Endothelial cell of umbilical vein (primary cell): ENCODE results near the gene KLHL30. TPM values are rescaled to one million over a fixed set of nuclear protein-coding genes. Genes with fewer than 3 reads are reported as not detected.

ENCODE experiments used
- BruUV-seq: library from RNA; stranded (reverse); fragments of 400-500 nt; replicated peaks from 2 replicates; lab custom pipeline; 2021; lab: Mats Ljungman, UMichigan
- CTCF ChIA-PET: fragments of 300-600, 350-600 bp; sonication (Branson Sonifier 250); formaldehyde crosslinking; loops from one replicate; lab custom pipeline; 2021; ENCODE audit warnings: antibody characterized with exemption, inconsistent platforms; lab: Charles Lee
- POLR2A ChIA-PET: fragments of 300-600, 350-600 bp; sonication (Branson Sonifier 250); formaldehyde crosslinking; loops from one replicate; lab custom pipeline; 2021; ENCODE audit warnings: antibody characterized with exemption, inconsistent platforms; lab: Charles Lee
- DNase-seq: peaks from one replicate; pipeline ENCODE4 v3.0.0-alpha.2; 2011; ENCODE audit warnings: low read depth, low spot score
- FAIRE-seq: peaks from 2 replicates; lab custom pipeline; 2011; peaks lifted over from hg19 to GRCh38; lab: Jason Lieb, UNC
- H2AFZ ChIP-seq: 2 replicates; pipeline ENCODE4 v1.6.0; 2012; ENCODE audit warnings: low read depth, low read length, control low read depth, inconsistent platforms
- H3K27ac ChIP-seq: 2 replicates; pipeline ENCODE4 v1.5.1; 2011; ENCODE audit warnings: low read depth, mild to moderate bottlenecking, control low read depth, low read length, moderate library complexity; ENCODE audit not compliant: insufficient read depth
- H3K27me3 ChIP-seq, 2 experiments: 2 replicates each; pipeline versions ENCODE4 v1.6.0 to v1.6.1; 2011; ENCODE audit warnings: low read length in 2 of 2, mixed read lengths in 1 of 2; ENCODE audit not compliant: control insufficient read depth in 2 of 2, insufficient read depth in 2 of 2
- H3K36me3 ChIP-seq, 2 experiments: 2 replicates in 1 of 2; 3 replicates in 1 of 2; pipeline ENCODE4 v1.5.1; 2011; ENCODE audit warnings: low read length in 2 of 2, mild to moderate bottlenecking in 1 of 2, moderate library complexity in 1 of 2; ENCODE audit not compliant: control insufficient read depth in 2 of 2, insufficient read depth in 2 of 2; ENCODE audit errors: extremely low read depth in 1 of 2
- H3K4me1 ChIP-seq: 3 replicates; pipeline ENCODE4 v1.5.1; 2011; ENCODE audit warnings: mild to moderate bottlenecking, low read length; ENCODE audit not compliant: control insufficient read depth, insufficient read depth; ENCODE audit errors: extremely low read depth
- H3K4me2 ChIP-seq: 2 replicates; pipeline ENCODE4 v1.6.1; 2011; ENCODE audit warnings: low read length, control low read depth, mixed read lengths; ENCODE audit not compliant: insufficient read depth
- H3K4me3 ChIP-seq, 3 experiments: fragments of 200-600 bp in 1 of 3; sonication (generic), shearing (Covaris generic) in 1 of 3; replicated peaks in 1 of 3; 2 replicates each; pipeline ENCODE4 v1.5.1; 2011 to 2016; ENCODE audit warnings: control low read depth in 3 of 3, low read length in 3 of 3, mild to moderate bottlenecking in 2 of 3, inconsistent platforms in 1 of 3, low read depth in 1 of 3, moderate library complexity in 1 of 3; ENCODE audit not compliant: insufficient read depth in 1 of 3
- H3K79me2 ChIP-seq: 2 replicates; pipeline ENCODE4 v1.6.0; 2012; ENCODE audit warnings: low read length, inconsistent platforms; ENCODE audit not compliant: control insufficient read depth, insufficient read depth
- H3K9ac ChIP-seq: replicated peaks from 2 replicates; pipeline ENCODE3; 2011; ENCODE audit warnings: low read length, control low read depth; ENCODE audit not compliant: insufficient read depth; ENCODE audit errors: extremely low read depth
- H3K9me1 ChIP-seq: replicated peaks from 3 replicates; pipeline ENCODE4 v1.6.0; 2011; ENCODE audit warnings: mild to moderate bottlenecking, low read length; ENCODE audit not compliant: control insufficient read depth, insufficient read depth; ENCODE audit errors: extremely low read depth
- H3K9me3 ChIP-seq: replicated peaks from 2 replicates; pipeline ENCODE4 v1.5.1; 2012; ENCODE audit warnings: low read length, inconsistent platforms; ENCODE audit not compliant: control insufficient read depth, insufficient read depth
- H4K20me1 ChIP-seq: replicated peaks from 2 replicates; pipeline ENCODE3; 2011; ENCODE audit warnings: mild to moderate bottlenecking, low read length; ENCODE audit not compliant: control insufficient read depth, insufficient read depth; ENCODE audit errors: extremely low read depth
- CTCF ChIP-seq, 2 donors: IDR thresholded peaks; 1 replicate in 1 of 2; 2 replicates in 1 of 2; pipeline ENCODE4 v1.5.1; 2011; ENCODE audit warnings: low read length in 2 of 2, mild to moderate bottlenecking in 2 of 2, moderate library complexity in 2 of 2, control low read depth in 1 of 2, inconsistent platforms in 1 of 2, low read depth in 1 of 2; ENCODE audit not compliant: insufficient read depth in 1 of 2; ENCODE audit errors: extremely low read depth in 1 of 2
- EZH2 ChIP-seq: IDR thresholded peaks from 2 replicates; pipeline ENCODE4 v1.6.1; 2012; ENCODE audit warnings: borderline replicate concordance, low read depth, mild to moderate bottlenecking, moderate library complexity, low read length, inconsistent platforms; ENCODE audit not compliant: severe bottlenecking
- FOS ChIP-seq: IDR thresholded peaks from 2 replicates; pipeline ENCODE4 v1.6.1; 2011; ENCODE audit warnings: mild to moderate bottlenecking, low read length, moderate library complexity, borderline replicate concordance; ENCODE audit not compliant: insufficient read depth
- GATA2 ChIP-seq: IDR thresholded peaks from 2 replicates; pipeline ENCODE4 v1.7.0; 2011; ENCODE audit warnings: low read depth, mild to moderate bottlenecking, moderate library complexity, mixed read lengths, low read length; ENCODE audit not compliant: insufficient read length, insufficient read depth
- JUN ChIP-seq: IDR thresholded peaks from 2 replicates; pipeline ENCODE4 v1.6.1; 2011; ENCODE audit warnings: borderline replicate concordance, low read depth; ENCODE audit not compliant: insufficient read length, insufficient read depth
- MAX ChIP-seq: IDR thresholded peaks from 2 replicates; pipeline ENCODE4 v1.6.1; 2011; ENCODE audit not compliant: insufficient read depth, insufficient read length
- MYC ChIP-seq: IDR thresholded peaks from one replicate; pipeline ENCODE4 v1.6.1; 2011; ENCODE audit warnings: mild to moderate bottlenecking, low read depth, low read length
- POLR2A ChIP-seq: IDR thresholded peaks from 2 replicates; pipeline ENCODE4 v1.6.1; 2012; ENCODE audit warnings: low read depth, mild to moderate bottlenecking, control low read depth, low read length
- POLR2AphosphoS5 ChIP-seq: IDR thresholded peaks from 2 replicates; pipeline ENCODE4 v1.6.1; 2012; ENCODE audit warnings: low read depth, mild to moderate bottlenecking, control low read depth, low read length, moderate library complexity; ENCODE audit not compliant: insufficient read depth
- dilution Hi-C: fragments of 300-500 bp; cut with MboI; formaldehyde crosslinking; loops from one replicate; pipeline ENCODE4 v1.15.0; 2019; ENCODE audit warnings: low sequenced_read_pairs; ENCODE audit not compliant: extremely low pct_ligation_motif_present
- intact Hi-C: fragments of 100-400 bp; cut with micrococcal nuclease; formaldehyde crosslinking; loops from one replicate; pipeline ENCODE4 v1.10.0; 2022
- polyA plus RNA-seq, 4 experiments: library from polyadenylated mRNA; depleted of rRNA in 3 of 4; stranded (reverse) in 3 of 4; unstranded in 1 of 4; fragments of >200 nt; gene quantifications; 2 replicates each; pipeline versions ENCODE4 v1.2.1 to v1.2.3, GENCODE V29; 2011 to 2012; ENCODE audit warnings: missing spikeins in 1 of 4
- total RNA-seq: library from RNA; stranded (reverse); gene quantifications from 2 replicates; pipeline ENCODE4 v1.2.3, GENCODE V29; 2021

The KLHL30 gene
- total and polyA plus RNA-seq, 2 donors (not counting 3 experiments of a cell fraction or from before 2014, with no cell fraction given) = not detected

GRCh38 chr2:238145851-238146250 is 7.4 kb downstream of the KLHL30 start:
- no TSS peak for BruUV-seq
- H3K9me3 ChIP-seq = no peaks in the 10 kb centered on the region
- no peaks in the 10 kb centered on the region for H3K9me1 ChIP-seq
- H3K4me3 ChIP-seq = no peak overlapping the region
- dilution Hi-C loops = no loop called here
- FAIRE-seq = no peak
- no peak overlapping the region for H2AFZ ChIP-seq
- intact Hi-C loops = no loop called here
- H3K4me2 ChIP-seq = no peak overlapping the region
- H4K20me1 ChIP-seq = no peaks in the 10 kb centered on the region
- no peak overlapping the region for H3K27ac ChIP-seq
- no peaks in the 10 kb centered on the region for H3K79me2 ChIP-seq
- no peaks in the 10 kb centered on the region for H3K4me1 ChIP-seq
- TF ChIP-seq FOS (no peak), CTCF (IDR thresholded peaks at IDR 0.05; ENCODE audit: extremely low read depth in 1 of 2, insufficient read depth in 1 of 2, low read depth in 1 of 2, low read length in 2 of 2) (no peak), EZH2 (no peak), GATA2 (no peak), MAX (no peak), POLR2AphosphoS5 (no peak), JUN (no peak), POLR2A (no peak), MYC (no peak)
- no peaks in the 10 kb centered on the region for H3K36me3 ChIP-seq
- DNase-seq = no peak
- no peaks in the 10 kb centered on the region for H3K27me3 ChIP-seq
- POLR2A ChIA-PET = no interaction called here
- no peak overlapping the region for H3K9ac ChIP-seq
- CTCF ChIA-PET = no interaction called here
